ENCODE results near the gene PLRG1.
"Not testable (repeated sequence)": the region's sequence is repeated elsewhere in the genome, so short reads cannot be mapped to it uniquely, and the experiment has no call there.

Gene PLRG1

DNA sequence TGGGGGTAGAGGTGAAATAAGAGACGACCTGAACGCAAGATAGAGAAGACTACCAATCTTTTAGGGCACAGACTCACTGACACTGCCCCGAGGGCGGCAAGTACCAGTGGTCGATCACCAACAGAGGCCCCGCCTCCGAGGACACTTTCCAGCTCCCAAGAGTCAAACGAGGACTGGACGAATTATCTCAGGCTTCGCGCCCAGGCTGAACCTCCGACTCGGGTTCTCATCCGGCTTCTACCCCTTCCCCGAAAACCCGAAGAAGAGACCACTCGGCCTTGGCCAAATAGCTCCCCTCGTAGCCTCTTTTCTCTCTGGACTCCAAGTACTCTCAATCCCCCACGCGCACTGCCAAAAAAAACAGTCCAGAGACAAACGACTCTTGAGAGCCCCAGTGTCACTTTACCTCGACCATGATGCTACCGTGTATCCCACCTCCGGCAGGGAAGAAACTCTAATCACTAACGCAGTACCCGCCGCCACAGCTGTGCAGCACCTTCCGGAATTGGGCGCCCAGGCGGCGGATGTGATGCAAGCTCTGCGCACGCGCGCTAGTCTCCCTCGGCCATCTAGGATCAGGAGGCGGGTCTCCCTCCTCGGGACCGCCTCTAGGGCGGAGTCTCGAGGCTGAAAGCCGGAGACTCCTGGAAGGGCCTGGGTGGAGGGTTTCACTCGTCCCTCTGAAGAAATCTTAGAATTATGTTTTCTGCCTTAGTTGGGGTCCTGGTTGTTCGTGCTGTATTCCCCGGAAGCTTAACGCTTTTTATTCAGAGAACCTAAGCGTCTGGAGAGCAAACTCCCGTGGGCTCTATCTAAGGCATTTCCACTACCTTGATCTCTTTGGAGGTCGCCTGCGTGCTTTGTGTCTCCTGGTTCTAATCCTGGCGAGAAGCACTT lies at the start of gene PLRG1:
TSS of gene PLRG1 (minus strand) at position 507 of the 897 bp plus-strand sequence. CDS start at position 415, 92 bp downstream.
- peak; percentile 79 to 80 for DNase-seq (ENCODE audit: low read depth in 2 of 2)

DNA sequence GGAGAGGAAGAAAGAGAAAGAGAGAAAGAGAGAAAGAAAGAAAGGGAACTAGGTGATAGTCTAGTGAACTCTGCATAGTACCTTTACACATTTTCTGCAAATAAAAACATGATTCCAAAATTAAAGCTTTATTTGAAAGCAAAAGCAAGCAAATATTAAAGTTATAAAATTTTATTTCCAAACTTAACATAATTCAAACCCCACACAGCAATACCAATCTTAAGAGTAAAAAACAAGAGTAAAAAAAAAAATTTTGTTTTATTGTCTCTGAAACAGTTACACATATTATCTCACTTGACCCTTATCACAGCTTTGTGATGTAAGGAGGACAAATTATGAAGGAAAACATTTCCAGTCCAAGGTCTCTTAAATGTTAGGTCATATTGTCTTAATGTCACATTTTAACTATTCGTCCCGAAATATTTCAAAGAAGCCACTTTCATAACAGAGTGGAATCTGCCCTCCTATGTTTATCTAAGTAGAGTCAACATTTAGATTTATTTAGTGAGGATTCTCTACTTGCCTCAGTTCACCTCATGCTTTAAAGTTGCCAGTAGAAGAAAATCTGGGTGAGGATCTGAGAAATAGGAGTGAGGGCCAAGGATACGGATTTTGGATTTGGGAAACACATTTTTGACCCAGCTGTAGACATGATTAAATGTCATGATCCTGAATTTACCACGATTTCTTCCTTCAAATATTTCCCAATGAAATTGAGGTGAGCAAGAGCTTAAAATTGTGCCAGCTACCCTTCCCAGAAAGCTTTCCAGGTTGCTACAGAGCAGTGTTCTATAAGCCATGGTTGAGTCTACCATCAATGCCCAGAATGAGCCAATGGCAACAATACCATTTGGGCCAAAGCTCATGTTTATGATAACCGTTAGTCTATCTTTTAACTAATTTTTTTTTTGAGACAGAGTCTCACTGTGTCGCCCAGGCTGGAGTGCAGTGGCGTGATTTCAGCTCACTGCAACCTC lies 47.9 kb upstream of the PLRG1 start:
- no peak for DNase-seq (ENCODE audit: low read depth in 2 of 2)

DNA sequence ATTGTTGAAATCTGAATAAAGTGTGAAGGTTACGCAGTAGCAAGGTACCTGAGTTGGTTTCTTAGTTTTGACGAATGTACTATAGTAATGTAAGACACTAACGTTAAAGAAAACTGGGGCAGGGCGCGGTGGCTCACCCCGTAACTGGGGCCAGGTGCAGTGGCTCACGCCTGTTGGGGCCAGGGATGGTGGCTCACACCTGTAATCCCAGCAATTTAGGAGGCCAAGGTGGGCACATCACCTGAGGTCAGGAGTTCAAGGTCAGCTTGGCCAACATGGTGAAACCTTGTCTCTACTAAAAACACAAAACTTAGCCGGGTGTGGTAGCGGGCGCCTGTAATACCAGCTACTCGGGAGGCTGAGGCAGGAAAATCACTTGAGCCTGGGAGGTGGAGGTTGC lies 47.1 kb upstream of the PLRG1 start:
- DNase-seq (ENCODE audit: low read depth in 2 of 2): not testable (repeated sequence)

DNA sequence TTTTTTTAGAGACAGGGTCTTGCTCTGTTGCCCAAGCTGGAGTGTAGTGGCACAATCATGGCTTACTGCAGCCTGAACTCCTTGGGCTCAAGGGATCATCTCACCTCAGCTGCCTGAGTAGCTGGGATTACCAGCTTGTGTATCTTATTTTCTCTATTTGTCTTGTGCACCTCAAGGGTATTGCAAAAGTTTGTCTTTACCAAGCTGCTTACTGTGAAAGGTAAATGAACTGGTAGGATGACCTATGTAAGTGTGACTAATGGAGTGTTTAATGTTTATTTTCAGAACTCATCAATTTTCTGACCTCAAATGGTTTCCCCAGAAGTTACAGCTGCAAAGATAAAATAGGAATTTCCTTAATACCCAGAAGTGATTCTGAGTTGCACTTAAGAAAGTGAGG lies 45.6 kb upstream of the PLRG1 start:
- DNase-seq (ENCODE audit: low read depth in 2 of 2): no peak

DNA sequence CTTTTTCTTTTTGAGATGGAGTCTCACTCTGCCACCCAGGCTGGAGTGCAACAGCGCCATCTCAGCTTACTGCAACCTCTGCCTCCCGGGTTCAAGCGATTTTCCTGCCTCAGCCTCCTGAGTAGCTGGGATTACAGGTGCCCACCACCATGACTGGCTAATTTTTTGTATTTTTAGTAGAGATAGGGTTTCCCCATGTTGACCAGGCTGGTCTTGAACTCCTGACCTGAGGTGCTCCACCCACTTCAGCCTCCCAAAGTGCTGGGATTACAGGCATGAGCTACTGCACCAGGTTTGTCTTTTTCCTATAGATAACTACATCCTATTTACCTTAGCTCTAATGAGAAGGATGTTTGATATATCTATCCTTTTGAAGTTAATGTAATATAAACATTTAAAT lies 44.1 kb upstream of the PLRG1 start:
- DNase-seq (ENCODE audit: low read depth in 2 of 2): not testable (repeated sequence)

DNA sequence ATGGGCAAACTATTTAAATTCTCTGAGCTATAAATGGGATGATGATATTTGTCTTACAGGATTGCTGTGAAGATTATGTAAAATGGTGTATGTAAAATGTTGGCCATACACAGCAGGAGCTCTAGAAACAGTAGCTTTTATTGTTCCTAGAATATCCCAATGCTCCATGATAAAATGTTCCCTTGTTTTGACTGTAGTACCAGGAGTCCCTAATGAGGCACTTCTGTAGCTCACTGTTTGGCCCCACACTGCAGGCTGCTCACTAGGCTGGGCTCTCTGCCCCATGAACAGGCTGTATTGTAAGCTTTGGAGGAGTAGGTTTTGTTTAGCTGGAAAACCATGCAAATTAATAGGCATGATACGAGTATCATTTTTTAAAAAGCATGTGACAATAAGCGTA lies 43.7 kb upstream of the PLRG1 start:
- no peak for DNase-seq (ENCODE audit: low read depth in 2 of 2)

DNA sequence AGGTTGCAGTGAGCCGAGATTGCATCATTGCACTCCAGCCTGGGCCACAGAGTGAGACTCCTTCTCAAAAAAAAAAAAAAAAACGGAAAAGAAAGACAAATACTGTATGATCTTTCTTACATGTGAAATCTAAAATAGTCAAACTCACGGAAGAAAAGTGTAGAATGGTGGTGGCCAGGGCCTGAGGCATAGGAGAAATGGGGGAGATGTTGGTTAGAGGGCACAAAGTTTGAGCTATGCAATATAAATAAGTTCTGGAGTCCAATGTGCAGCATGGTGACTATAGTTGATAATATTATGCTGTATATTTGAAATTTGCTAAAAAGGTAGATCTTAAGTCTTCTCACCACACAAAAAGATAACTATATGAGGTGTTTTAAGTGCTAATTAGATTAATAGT lies 41.7 kb upstream of the PLRG1 start:
- DNase-seq (ENCODE audit: low read depth in 2 of 2): no peak

DNA sequence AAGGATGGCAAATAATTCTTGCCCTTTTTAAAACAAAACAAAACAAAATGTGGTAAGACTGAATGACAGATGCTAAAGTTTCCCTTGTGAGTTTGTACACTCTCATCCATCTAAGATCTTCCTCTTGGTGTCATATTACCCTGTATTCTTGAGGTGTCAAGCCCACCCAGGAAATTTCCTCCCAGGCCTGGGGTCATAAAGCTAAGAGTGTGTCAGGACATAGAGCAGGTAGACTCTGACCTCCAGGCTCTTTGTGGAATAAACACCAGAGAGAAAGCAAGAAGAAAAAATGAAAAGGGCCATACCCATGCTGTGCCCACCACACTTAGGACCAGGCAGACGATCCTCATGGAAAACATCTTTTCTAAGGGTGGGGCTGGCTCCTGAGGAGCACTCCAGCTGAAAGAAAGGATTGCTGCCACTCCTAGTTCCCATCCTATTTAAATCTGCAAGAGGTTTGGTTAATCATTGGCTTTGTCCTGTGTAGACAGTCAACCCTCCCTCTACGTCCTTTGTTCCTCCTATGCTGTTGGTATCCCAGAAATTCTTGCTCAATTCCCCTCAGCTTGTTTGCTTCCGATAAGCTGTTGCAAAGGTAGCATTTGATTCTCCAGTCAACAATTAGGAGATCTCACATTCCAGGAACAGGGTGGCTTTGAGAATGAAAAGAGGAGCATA lies 40.3 kb upstream of the PLRG1 start, which contains the start of gene FGA:
TSS of gene FGA (minus strand) at position 414 of the 678 bp plus-strand sequence. CDS start at position 359, 55 bp downstream.
- DNase-seq (ENCODE audit: low read depth in 2 of 2): no peak

DNA sequence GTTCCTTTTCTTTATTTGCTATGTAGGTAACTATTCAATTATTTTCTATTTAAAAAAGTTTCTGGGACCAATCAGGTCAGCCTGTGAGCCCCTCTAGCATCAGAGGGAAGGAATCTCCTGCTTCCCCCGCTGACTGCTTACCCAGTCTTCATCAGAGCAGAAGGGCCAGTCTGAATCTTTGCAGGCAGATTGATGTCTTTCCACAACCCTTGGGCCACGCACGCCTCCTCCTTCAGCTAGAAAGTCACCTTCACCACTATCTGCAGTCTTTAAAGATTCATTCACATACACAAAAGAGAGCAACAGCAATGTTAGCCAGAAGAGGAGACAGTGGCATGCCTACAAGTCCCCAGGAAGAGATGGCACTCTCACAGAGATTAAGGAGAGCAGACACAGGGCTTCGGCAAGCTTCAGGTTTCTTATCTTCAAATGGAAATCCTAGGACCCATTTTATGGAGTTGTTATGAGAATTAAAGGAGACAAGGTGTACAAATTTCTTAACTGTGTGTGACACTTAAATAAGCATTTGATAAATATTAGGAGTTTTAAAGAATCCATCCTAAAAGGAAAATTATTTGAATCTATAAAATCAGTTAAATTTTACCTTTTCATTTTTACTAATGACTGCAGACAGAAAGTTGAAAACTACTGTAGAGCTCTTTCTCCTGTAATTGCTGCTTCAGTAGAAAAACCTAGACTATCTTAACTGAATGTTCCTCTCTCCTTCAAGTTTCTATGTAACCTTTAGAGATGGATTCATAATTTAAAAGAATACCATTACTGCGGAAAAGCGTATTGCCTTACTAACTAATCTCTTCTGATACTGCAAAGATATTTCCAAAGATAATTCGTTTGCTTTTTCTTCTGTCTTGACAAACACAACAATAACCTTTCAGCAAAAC lies 39.3 kb upstream of the PLRG1 start:
- DNase-seq (ENCODE audit: low read depth in 2 of 2): no peak

DNA sequence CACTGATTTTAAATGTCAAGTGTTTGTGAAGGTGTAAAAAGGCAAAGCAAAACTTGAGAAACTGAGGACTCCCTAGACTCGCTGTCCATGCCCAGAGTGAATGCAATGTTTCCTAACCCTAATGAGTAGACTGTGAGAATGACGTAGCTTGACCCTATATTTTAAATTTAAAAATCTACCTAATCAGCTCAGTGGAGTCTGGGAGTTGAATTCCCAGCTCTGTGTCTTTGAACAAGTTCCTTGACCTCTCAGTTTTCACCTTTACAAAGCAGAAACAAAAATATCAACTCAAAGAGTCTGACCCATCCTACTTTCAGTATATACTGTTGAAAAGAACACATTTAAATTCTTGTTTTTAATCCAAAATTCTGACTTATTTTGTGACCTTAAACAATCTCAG lies 38.0 kb upstream of the PLRG1 start:
- no peak for DNase-seq (ENCODE audit: low read depth in 2 of 2)

DNA sequence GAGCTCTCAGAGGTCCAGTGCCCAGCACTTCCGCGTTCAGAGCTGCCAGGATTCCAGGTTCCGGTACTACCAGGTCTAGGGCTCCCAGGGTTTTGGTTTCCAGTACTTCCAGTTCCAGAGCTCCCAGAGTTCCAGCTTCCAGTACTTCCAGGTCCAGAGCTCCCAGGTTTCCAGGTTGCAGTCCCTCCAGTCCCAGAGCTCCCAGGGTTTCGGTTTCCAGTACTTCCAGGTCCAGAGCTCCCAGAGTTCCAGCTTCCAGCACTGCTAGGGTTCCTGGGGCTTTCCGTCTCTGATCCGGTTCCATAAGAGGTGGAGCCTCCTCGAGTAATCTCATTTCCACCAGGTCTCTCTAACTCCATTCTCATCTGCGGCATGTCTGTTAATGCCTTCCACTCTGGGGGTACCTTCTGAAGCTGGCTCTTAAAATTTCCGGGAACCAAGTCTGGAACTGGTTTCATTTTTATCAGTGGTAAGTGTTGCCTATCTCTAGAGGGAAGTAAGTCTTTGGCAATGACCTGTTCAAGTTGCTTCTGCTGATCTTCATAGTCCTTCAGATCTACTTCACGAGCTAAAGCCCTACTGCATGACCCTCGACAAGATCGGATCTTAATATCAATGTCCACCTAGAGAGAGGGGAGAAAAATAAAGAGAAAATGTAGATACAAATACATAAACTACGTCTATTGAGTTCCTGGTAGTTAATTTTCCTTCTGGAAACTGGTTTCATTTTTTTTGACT lies 36.3 kb upstream of the PLRG1 start:
- no peak for DNase-seq (ENCODE audit: low read depth in 2 of 2)

DNA sequence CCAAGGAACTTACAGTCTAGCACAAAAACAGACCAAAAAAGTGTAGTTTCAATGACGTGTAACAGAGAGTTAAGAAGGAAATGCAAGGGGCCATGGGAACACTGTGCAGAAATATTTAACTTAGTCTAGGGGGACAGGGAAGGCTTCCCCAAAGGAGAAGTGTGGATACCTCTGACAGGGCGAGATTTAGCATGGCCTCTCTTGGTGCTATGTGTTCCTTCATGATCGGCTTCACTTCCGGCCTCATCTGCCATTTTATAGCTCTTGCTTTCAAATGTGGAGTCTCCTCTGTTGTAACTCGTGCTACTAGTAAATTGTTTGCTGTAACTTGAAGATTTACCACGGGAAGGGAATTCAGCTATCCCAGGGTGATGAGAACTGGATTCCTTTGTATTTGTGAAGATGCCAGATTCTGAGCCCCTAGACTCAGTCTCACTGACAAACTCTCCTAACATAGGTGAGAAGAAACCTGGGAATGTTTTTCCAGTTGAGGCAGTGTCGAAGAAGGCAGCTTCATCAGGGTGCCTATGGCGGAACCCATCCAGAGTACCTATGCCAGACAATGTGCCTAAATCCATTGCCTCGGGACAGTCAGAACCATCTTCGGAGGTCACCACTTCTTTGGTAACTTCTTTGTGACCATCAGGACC lies 35.3 kb upstream of the PLRG1 start:
- DNase-seq (ENCODE audit: low read depth in 2 of 2): no peak

DNA sequence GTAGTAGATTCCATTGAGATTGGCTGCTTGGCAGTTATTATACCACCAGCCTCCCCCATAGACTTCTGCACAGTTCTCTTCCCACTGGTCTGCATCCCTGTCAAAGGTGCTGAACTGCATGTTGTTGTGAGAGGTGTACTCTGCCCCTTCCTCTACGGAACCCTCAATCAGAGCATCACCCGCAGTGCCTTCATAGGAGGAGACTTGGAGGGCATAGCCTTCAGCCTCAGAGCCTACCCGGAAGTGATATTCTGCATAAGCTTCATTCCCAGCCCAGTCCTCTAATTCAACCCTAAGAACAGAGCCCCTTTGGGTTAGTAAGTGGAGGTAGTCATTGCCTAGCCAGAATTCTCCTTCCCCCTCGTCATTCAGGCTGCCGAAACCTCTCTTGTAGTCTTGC lies 34.1 kb upstream of the PLRG1 start:
- no peak for DNase-seq (ENCODE audit: low read depth in 2 of 2)

DNA sequence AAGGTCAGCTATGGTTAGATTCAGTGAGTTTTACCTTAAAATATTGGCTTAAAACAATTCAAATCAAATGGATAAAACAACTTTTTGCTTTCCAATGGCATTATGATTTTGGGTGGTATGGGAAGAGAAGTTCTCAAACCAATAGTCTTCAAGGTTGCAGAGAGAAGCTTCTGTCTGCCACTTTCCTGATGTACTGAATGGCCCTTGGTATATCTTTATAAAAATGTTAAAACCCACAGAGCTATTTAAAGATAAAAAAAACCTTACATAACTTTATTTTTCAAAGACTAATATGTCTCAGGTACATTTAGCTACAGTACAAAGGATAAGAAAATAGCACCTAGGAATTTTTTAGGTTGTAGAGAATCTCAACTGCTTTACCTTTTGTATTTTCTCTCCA lies 33.5 kb upstream of the PLRG1 start:
- DNase-seq (ENCODE audit: low read depth in 2 of 2): no peak

DNA sequence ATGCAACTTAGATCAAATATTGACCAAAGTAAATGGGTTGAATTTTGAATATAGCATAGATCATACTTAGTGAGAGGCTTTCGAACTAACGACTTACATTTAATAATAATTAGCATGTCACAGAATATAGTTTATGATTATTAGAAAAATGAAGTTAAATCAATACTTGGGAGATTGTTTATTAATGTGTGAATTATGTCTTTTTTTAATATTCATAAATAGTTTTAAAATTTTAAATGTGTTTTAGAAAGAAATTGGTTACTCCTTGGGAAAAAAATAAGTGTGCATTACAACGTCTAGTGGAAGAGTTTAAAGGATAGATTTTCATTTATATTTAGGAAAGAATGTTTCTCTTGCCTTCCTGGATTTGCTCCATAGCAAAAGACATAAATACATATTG lies 33.0 kb upstream of the PLRG1 start:
- DNase-seq (ENCODE audit: low read depth in 2 of 2): no peak

DNA sequence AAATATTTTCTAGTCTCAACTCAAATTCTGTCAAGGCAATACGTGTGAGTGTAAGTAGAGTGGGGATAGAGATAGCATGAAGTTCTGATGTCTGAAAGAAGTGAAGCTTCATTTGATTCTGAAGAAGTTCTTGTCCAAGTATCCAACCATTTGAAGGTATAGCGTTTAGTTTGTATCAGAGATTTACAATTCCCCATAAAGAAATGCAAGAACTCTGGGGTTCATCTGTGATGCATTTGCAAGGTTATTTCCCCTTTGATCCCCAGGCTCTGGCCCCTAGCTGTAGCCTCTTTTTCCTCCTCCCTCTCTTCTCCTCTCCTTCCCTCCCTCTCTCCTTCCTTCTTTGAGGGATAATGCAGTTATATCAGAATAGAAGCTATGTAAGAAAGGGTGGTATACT lies 32.5 kb upstream of the PLRG1 start:
- DNase-seq (ENCODE audit: low read depth in 2 of 2): no peak

DNA sequence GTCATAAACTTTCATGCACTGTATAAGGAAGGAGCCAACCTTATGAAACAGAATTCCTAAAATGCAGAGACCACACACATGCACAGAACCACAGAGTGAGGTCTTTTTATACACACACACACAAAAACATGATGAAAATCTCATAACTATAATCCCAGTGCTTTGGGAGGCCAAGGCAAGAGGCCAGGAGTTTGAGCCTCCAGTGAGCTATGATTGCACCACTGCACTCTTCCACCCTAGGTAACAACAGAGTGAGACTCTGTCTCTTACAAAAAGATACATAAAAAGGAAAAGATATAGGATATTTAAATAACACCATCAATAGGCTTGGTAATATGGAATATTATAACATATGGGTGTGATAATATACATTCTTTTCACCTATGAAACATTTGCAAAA lies 29.7 kb upstream of the PLRG1 start:
- no peak for DNase-seq (ENCODE audit: low read depth in 2 of 2)

DNA sequence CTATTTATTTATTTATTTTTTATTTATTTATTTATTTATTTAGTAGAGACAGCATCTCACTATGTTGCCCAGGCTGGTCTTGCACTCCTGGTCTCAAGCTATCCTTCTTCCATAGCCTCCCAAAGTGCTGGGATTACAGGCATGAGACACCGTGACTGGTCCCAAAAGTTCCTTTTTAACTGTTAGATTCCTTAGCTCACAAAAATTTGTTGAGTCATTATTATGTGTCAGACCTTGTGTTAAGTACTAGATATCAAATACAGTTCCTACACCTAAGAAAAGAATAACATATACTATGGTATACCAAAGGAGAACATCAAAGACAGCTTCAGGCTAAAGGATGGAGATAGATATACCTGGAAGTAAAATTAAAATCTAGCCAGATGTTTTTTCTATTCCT lies 28.7 kb upstream of the PLRG1 start:
- DNase-seq (ENCODE audit: low read depth in 2 of 2): no peak

DNA sequence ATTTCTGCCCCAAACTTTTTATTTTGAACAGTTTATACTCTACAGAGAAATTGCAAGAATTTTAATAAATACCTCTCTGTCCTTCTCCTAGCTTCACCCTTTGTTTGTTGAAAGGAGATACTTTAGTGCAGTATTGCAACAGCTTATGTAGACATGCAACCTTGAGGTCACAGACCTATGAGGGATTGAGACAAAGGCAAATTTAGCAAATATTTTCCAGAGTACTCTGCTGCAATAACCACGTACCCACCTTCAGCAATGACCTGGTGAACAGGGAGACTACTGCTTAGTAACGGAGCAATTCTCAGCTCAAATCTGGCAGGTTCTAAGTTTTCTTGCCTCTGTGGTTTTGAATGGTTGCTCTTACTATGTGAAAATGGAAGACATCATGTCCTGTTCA lies 27.1 kb upstream of the PLRG1 start:
- DNase-seq (ENCODE audit: low read depth in 2 of 2): no peak

DNA sequence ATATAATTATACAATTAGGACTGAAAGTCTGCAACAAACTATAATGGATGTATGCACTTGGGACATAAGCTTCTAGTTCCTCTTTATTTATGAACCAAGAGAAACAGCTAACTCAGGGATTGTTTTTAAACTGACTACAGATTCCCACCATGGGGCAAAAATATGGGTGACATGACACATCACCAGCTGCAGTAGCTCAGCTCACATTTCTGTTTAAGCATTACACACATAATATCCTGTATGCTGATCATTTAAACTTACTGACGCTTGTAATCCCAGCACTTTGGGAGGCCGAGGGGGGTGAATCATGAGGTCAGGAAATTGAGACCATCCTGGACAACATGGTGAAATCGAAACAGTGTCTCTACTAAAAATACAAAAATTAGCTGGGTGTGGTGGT lies 24.1 kb upstream of the PLRG1 start:
- DNase-seq (ENCODE audit: low read depth in 2 of 2): no peak

Measured in fibroblast of skin of left biceps (primary cell).